NT2/D1 (cell line): ENCODE data around the gene CHCHD6.
A peak's percentile ranks its signal among the peaks of the same experiment; 100 is the strongest.

Source experiments
- DNase-seq: peaks from one replicate; pipeline ENCODE4 v3.0.0-alpha.2; 2011; ENCODE audit warnings: low read depth, low spot score
- H3K27me3 ChIP-seq: 2 replicates; pipeline ENCODE4 v1.6.0; 2011; ENCODE audit warnings: mild to moderate bottlenecking; ENCODE audit not compliant: insufficient read length, insufficient read depth
- H3K36me3 ChIP-seq: 2 replicates; pipeline ENCODE4 v1.6.1; 2011; ENCODE audit warnings: mild to moderate bottlenecking, low read length, mixed read lengths; ENCODE audit not compliant: insufficient read depth, insufficient read length
- H3K4me1 ChIP-seq: 2 replicates; pipeline ENCODE4 v1.5.1; 2011; ENCODE audit not compliant: insufficient read depth, insufficient read length
- H3K4me3 ChIP-seq: 2 replicates; pipeline ENCODE4 v1.5.1; 2011; ENCODE audit warnings: low read depth; ENCODE audit not compliant: insufficient read length
- H3K9ac ChIP-seq: 2 replicates; pipeline ENCODE4 v1.6.0; 2011; ENCODE audit warnings: low read depth; ENCODE audit not compliant: insufficient read length
- H3K9me3 ChIP-seq: 2 replicates; pipeline ENCODE4 v1.5.1; 2011; ENCODE audit warnings: mild to moderate bottlenecking, low read length; ENCODE audit not compliant: insufficient read depth
- SUZ12 ChIP-seq: IDR thresholded peaks from 2 replicates; pipeline ENCODE4 v1.6.1; 2011; ENCODE audit not compliant: insufficient read length, insufficient read depth; ENCODE audit errors: extremely low read depth
- YY1 ChIP-seq: IDR thresholded peaks from 2 replicates; pipeline ENCODE4 v1.6.1; 2011; ENCODE audit not compliant: insufficient read length, insufficient read depth
- ZNF274 ChIP-seq: IDR thresholded peaks from 2 replicates; pipeline ENCODE4 v1.6.1; 2011; ENCODE audit warnings: mild to moderate bottlenecking, low read depth, low read length

The CHCHD6 gene

DNA sequence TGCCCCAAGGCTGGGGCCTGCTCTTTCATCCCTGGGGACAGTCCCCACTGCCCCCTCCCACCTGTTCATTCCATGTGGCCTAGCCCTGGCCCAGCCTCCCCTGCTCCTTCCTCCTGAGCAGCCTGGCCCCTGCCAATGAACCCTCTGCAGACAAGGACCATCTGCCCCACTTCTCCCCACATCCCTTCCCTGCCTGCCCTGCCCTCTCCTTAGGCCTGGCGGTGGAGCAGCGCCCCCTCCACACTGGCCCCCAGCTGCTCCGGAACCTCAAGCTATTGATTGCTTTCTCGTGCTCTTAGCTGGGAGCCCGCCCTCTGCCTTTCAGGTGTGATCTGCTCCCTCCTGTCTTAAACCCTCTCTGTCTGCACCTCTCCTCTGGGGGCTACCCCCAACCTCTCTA, 286.9 kb downstream of the CHCHD6 start:
- peak overlapping the region; percentile 50 for H3K9ac ChIP-seq
- H3K4me1 ChIP-seq, result peaks cover 12% of the 10 kb centered on the region
- H3K27me3 ChIP-seq, result no peaks in the 10 kb centered on the region
- no peak for DNase-seq
- TF ChIP-seq ZNF274, result no peak
- H3K36me3 ChIP-seq, result peaks cover 95% of the 10 kb centered on the region
- no peak overlapping the region for H3K4me3 ChIP-seq
- no peaks in the 10 kb centered on the region for H3K9me3 ChIP-seq

DNA sequence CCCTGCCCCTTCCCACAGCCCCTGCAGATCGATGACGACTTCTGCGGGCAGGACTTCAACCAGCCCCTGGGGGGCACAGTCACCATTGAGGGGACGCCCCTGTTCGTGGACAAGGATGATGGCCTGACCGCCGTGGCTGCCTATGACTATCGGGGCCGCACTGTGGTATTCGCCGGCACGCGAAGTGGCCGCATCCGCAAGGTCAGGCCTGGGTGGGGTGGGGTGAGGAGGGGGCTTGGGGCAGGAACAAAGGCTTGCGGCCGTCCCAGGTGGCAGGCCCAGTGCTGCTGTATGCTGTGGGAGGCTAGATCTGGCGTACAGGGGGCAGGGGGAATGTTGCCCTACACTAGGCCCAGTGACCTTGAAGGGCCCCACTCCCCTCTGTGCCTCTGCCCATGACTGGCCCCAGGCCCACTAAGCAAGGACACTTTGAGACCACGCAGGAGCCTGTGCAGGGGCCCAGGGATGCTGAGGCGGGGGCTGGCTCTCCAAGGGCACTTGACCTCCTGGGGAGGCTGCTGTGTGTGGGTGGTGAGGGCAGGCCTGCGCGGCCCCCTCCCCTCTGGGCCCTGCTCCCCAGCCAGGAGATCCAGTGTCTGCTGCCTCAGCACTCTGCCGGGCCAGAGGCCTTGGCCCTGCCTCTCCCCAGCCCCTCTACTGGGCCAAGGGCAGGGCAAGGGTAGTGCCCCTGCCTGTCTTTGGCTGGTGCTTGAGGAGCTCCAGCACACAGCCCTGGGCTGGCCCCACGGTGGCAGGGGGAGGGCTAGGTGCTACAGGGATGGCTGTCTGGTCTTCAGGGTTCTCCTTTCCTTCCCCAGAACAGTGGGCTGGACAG, 287.5 kb downstream of the CHCHD6 start:
- TF ChIP-seq ZNF274, result no peak
- TF ChIP-seq SUZ12, result no peak
- no peak for TF ChIP-seq YY1
- H3K9me3 ChIP-seq, result no peaks in the 10 kb centered on the region
- DNase-seq, result no peak
- H3K9ac ChIP-seq, result no peak overlapping the region
- peaks cover 15% of the 10 kb centered on the region for H3K4me1 ChIP-seq
- peaks cover 95% of the 10 kb centered on the region for H3K36me3 ChIP-seq
- H3K27me3 ChIP-seq, result no peaks in the 10 kb centered on the region
- H3K4me3 ChIP-seq, result no peak overlapping the region

DNA sequence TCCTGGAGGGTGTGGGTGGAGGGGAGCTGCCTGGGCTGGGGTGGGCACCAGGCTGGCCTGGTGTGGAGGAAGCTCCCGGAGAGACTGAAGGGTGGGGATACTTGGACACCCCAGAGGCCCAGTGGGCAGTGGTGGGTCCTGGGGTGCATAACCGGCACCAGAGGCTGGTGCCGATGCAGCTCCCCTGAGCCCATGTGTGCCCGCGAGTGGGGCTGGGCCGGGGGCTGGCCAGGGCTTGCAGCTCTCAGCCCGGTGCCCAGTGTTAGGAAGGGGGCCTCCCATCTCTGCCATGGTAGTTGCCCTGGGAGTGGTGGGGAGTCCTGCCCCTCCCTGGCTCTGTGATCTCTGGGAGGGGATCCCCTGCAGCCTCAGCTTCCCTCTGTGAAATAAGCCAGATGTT, 288.2 kb downstream of the CHCHD6 start:
- Histone ChIP-seq H3K4me3 (no peak overlapping the region), H3K4me1 (peaks cover 21% of the 10 kb centered on the region), H3K9ac (no peak overlapping the region), H3K9me3 (no peaks in the 10 kb centered on the region), H3K27me3 (no peaks in the 10 kb centered on the region), H3K36me3 (peaks cover 94% of the 10 kb centered on the region)
- no peak for TF ChIP-seq YY1
- TF ChIP-seq SUZ12, result no peak
- TF ChIP-seq ZNF274, result no peak
- no peak for DNase-seq

DNA sequence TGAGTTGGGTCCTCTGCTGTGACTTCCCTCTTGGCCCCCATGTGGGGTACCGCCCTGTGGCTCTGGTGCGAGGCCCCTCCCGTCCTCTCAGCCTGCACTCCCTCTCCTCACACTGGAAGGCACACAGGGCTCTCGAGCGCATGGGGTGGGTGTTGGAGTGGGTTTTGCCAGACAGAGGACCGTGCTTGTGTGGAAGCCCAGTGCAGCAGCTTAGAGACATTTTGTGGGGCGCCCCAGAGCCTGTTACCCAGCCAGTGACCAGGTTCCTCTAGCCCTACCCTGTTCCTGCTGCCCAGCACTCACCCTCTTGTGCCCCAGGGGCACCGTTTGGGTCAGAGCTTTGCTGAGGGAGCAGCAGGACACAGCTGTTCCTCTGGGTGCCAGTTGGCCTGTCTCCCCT, 288.7 kb downstream of the CHCHD6 start:
- H3K9ac ChIP-seq, result no peak overlapping the region
- no peak overlapping the region for H3K4me3 ChIP-seq
- no peak for DNase-seq
- no peaks in the 10 kb centered on the region for H3K9me3 ChIP-seq
- H3K36me3 ChIP-seq, result peaks cover 98% of the 10 kb centered on the region
- no peaks in the 10 kb centered on the region for H3K27me3 ChIP-seq
- TF ChIP-seq SUZ12 (no peak), YY1 (no peak)
- peaks cover 23% of the 10 kb centered on the region for H3K4me1 ChIP-seq

DNA sequence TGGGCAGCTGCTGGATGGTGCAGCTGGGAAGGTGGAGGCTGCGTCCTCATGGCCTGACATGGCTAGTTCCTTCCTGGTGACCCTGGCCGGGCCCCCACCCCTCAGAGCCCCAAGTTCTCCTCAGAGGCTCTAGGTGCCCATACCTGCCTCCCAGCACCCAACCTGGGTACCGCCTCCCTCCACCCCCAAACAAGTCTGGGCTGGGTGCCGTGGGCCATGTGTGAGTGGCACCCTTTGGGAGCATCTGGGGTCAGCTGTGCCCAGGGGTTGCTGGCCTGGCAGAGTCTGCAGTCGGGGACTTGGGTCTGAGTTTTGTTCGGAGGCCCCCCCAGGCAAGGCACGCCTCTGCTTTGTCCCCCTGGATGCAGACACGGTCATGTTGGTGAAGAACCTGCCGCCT, 289.4 kb downstream of the CHCHD6 start:
- DNase-seq, result no peak
- H3K36me3 ChIP-seq, result peaks cover 98% of the 10 kb centered on the region
- H3K27me3 ChIP-seq, result no peaks in the 10 kb centered on the region
- no peaks in the 10 kb centered on the region for H3K9me3 ChIP-seq
- TF ChIP-seq SUZ12 (no peak), YY1 (no peak), ZNF274 (no peak)
- H3K9ac ChIP-seq, result no peak overlapping the region
- H3K4me1 ChIP-seq, result peaks cover 23% of the 10 kb centered on the region
- no peak overlapping the region for H3K4me3 ChIP-seq

DNA sequence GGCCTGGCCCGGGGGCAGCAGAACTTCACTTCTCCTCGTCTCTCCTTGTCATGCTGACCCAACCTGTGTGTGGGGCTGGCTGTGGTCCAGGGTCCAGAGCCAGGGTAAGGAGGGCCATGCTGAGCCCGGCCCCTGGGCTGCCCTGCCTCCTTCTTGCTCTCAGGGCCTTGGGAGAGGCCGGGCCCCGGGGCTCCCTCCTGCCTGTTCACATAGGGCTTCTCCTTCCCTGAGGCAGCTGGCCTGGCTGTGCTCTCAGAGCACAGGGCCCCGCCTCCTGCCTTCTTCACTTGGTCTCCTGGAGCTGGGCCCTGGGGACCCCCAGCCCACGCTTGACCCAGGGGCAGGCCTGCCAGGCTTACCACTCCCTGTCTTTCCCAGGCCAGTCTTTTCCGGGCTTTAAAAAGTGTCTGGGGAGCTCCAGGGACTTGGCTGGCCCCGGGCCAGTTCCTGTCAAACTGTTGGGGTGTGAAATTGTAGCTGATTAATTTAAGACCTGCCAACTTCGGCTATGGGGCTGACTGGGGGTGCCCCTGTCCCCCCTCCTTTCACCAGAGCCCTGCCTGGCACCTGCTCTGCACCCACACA, 290.7 kb downstream of the CHCHD6 start:
- Histone ChIP-seq H3K27me3 (no peaks in the 10 kb centered on the region), H3K4me3 (no peak overlapping the region), H3K4me1 (peaks cover 27% of the 10 kb centered on the region), H3K36me3 (peaks cover 94% of the 10 kb centered on the region), H3K9ac (peak overlapping the region; percentile 6), H3K9me3 (no peaks in the 10 kb centered on the region)
- no peak for TF ChIP-seq ZNF274
- TF ChIP-seq YY1, result no peak
- no peak for TF ChIP-seq SUZ12
- no peak for DNase-seq

DNA sequence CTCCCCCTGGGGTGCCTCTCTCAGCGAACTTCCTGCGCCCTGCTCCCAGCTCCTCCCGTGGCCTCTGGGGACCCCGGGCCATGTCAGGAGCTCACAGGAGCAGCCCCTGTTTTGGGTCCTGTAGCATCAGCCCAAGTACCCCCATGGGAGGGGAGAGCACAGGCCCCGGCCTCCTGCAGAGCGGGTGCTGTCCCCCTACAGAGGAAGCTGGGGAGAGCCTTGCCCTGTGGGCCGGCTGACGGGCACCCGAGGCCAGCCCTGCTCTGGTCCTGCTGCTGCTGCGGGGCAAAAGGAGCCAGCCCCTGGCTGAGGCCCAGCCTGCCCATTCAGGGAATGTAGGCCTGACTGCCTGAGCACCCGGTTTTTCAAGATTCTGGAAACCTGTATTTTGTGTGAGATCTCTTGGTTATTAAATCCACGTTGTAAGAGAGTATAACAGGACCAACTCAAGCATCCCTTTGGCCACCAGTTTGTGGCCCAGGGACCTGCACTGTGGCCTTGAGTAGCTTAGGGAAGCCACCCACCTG, 291.3 kb downstream of the CHCHD6 start:
- Histone ChIP-seq H3K27me3 (no peaks in the 10 kb centered on the region), H3K4me1 (peaks cover 22% of the 10 kb centered on the region), H3K9me3 (no peaks in the 10 kb centered on the region), H3K36me3 (peaks cover 89% of the 10 kb centered on the region), H3K4me3 (no peak overlapping the region), H3K9ac (no peak overlapping the region)
- TF ChIP-seq SUZ12 (no peak), YY1 (no peak), ZNF274 (no peak)
- no peak for DNase-seq
